K562 (cell line): ENCODE measurements around the gene MAGI1. TPM values are rescaled to one million over a fixed set of nuclear protein-coding genes. Genes with fewer than 3 reads are reported as not detected.

Experiments used
- ATAC-seq: fragments of 200-7000 bp; cut with Tn5 transposase; 3 replicates; pipeline ENCODE4 v1.9.1; 2020; ENCODE audit warnings: moderate library complexity
- BruUV-seq: library from RNA; stranded (reverse); fragments of 400-500 nt; replicated peaks from 2 replicates; lab custom pipeline; 2021; lab: Mats Ljungman, UMichigan
- CTCF ChIA-PET: fragments of 300-600 bp; formaldehyde crosslinking; extraction: SDS; loops from one replicate; lab custom pipeline; 2021; ENCODE audit warnings: low intra/inter-chr PET ratio; lab: Yijun Ruan, JAX
- POLR2A ChIA-PET: fragments of 300-600, 350-650 bp; sonication (Branson Sonifier 250); formaldehyde crosslinking; extraction: SDS; loops from one replicate; lab custom pipeline; 2021; ENCODE audit warnings: antibody characterized with exemption, inconsistent platforms; lab: Yijun Ruan, JAX
- DNase-seq, 4 experiments: peaks; one replicate each; pipeline versions ENCODE4 v3.0.0 to v3.0.0-alpha.2; 2011 to 2018; ENCODE audit warnings: low spot score in 3 of 4, mixed read lengths in 3 of 4; ENCODE audit errors: extremely low read depth in 1 of 4
- FAIRE-seq: peaks from 2 replicates; lab custom pipeline; 2011; peaks lifted over from hg19 to GRCh38; lab: Jason Lieb, UNC
- H2AFZ ChIP-seq: 2 replicates; pipeline ENCODE4 v1.6.0; 2011; ENCODE audit warnings: low read depth, low read length, control low read depth, inconsistent platforms
- H3K27ac ChIP-seq: fragments of 200-600 bp; 3 replicates; pipeline ENCODE4 v1.8.0; 2011; ENCODE audit warnings: low read depth, mild to moderate bottlenecking, control low read depth, inconsistent platforms, low read length, moderate library complexity, mixed read lengths; ENCODE audit errors: extremely low read depth
- H3K27me3 ChIP-seq, 2 experiments: fragments of 300-600 bp in 1 of 2; 2 replicates in 1 of 2; 3 replicates in 1 of 2; pipeline versions ENCODE4 v1.6.0 to v1.8.0; 2011; ENCODE audit warnings: inconsistent platforms in 2 of 2, low read length in 2 of 2, mild to moderate bottlenecking in 1 of 2, mixed read lengths in 1 of 2, moderate library complexity in 1 of 2; ENCODE audit not compliant: control insufficient read depth in 2 of 2, insufficient read depth in 2 of 2
- H3K36me3 ChIP-seq: fragments of 300-600 bp; 3 replicates; pipeline ENCODE4 v1.8.0; 2011; ENCODE audit warnings: mild to moderate bottlenecking, low read length, inconsistent platforms; ENCODE audit not compliant: control insufficient read depth, insufficient read depth
- H3K4me1 ChIP-seq, 2 experiments: fragments of 200-600 bp in 1 of 2; replicated peaks in 1 of 2; 2 replicates in 1 of 2; 3 replicates in 1 of 2; pipeline versions ENCODE4 v1.5.1 to v1.8.0; 2011; ENCODE audit warnings: inconsistent platforms in 2 of 2, low read length in 2 of 2, mild to moderate bottlenecking in 1 of 2, mixed read lengths in 1 of 2, moderate library complexity in 1 of 2; ENCODE audit not compliant: control insufficient read depth in 2 of 2, insufficient read depth in 2 of 2
- H3K4me2 ChIP-seq: 2 replicates; pipeline ENCODE4 v1.6.1; 2011; ENCODE audit warnings: low read length, control low read depth, inconsistent platforms, mixed read lengths; ENCODE audit not compliant: insufficient read depth
- H3K4me3 ChIP-seq: fragments of 200-600 bp; sonication (generic), shearing (Covaris generic); 2 replicates; pipeline ENCODE4 v1.5.1; 2016; ENCODE audit warnings: control low read depth, inconsistent platforms
- H3K79me2 ChIP-seq: fragments of 200-600 bp; 3 replicates; pipeline ENCODE4 v1.8.0; 2011; ENCODE audit warnings: low read length, inconsistent platforms; ENCODE audit not compliant: control insufficient read depth, insufficient read depth
- H3K9ac ChIP-seq, 2 experiments: 2 replicates each; pipeline versions ENCODE4 v1.6.0 to v1.6.1; 2011; ENCODE audit warnings: low read depth in 2 of 2, low read length in 2 of 2, control low read depth in 1 of 2, inconsistent platforms in 1 of 2, mild to moderate bottlenecking in 1 of 2, mixed read lengths in 1 of 2; ENCODE audit not compliant: insufficient read depth in 1 of 2
- H3K9me1 ChIP-seq: one replicate; pipeline ENCODE4 v1.6.0; 2011; ENCODE audit warnings: inconsistent platforms, mild to moderate bottlenecking, low read length, moderate library complexity; ENCODE audit not compliant: control insufficient read depth, insufficient read depth
- H3K9me3 ChIP-seq: replicated peaks from 2 replicates; pipeline ENCODE4 v1.5.1; 2011; ENCODE audit warnings: low read depth, low read length, inconsistent platforms; ENCODE audit not compliant: control insufficient read depth, insufficient read depth
- H4K20me1 ChIP-seq: replicated peaks from 2 replicates; pipeline ENCODE4 v1.6.1; 2011; ENCODE audit warnings: low read length, inconsistent platforms, mixed read lengths; ENCODE audit not compliant: control insufficient read depth, insufficient read depth
- ARID3A ChIP-seq: IDR thresholded peaks from 2 replicates; pipeline ENCODE4 v1.6.1; 2012; ENCODE audit warnings: low read depth, low read length, improper control_type of control experiment, borderline replicate concordance
- ASH1L ChIP-seq: fragments of 450-650 bp; IDR thresholded peaks from 2 replicates; pipeline ENCODE4 v1.6.1; 2018; ENCODE audit warnings: borderline replicate concordance, mild to moderate bottlenecking, low read depth; ENCODE audit not compliant: partially characterized antibody
- E2F4 ChIP-seq: sonication (generic); formaldehyde crosslinking; IDR thresholded peaks from 2 replicates; pipeline ENCODE4 v1.8.0; 2022; ENCODE audit warnings: mild to moderate bottlenecking, low read depth, missing genetic modification reagents
- ETV1 ChIP-seq: fragments of 450-650 bp; conservative IDR thresholded peaks from 2 replicates; pipeline ENCODE4 v1.6.1; 2016; ENCODE audit warnings: missing genetic modification characterization, control low read depth, low read depth, missing compliant biosample characterization
- HDAC2 ChIP-seq: fragments of 450-650 bp; IDR thresholded peaks from 2 replicates; pipeline ENCODE4 v1.6.1; 2016; ENCODE audit warnings: mild to moderate bottlenecking
- HEY1 ChIP-seq: fragments of 250-450 bp; sonication (Bioruptor Pico); IDR thresholded peaks from 2 replicates; pipeline ENCODE4 v1.5.0; 2020; ENCODE audit warnings: mild to moderate bottlenecking, moderate library complexity, borderline replicate concordance
- IRF9 ChIP-seq: fragments of 450-650 bp; IDR thresholded peaks from 2 replicates; pipeline ENCODE4 v1.6.1; 2016; ENCODE audit warnings: missing biosample characterization, missing genetic modification characterization
- MCM3 ChIP-seq: fragments of 450-650 bp; IDR thresholded peaks from 2 replicates; pipeline ENCODE4 v1.6.1; 2016
- MCM7 ChIP-seq, 2 experiments: fragments of 450-650 bp; IDR thresholded peaks; 2 replicates each; pipeline ENCODE4 v1.6.1; 2016 to 2018
- PHTF2 ChIP-seq: fragments of 250-450 bp; sonication (Bioruptor Pico); IDR thresholded peaks from 2 replicates; pipeline ENCODE4 v1.5.0; 2021; ENCODE audit warnings: mild to moderate bottlenecking
- PTTG1 ChIP-seq: fragments of 450-650 bp; IDR thresholded peaks from 2 replicates; pipeline ENCODE4 v1.6.1; 2016; ENCODE audit warnings: low read depth, mild to moderate bottlenecking, missing genetic modification characterization, missing compliant biosample characterization
- SMAD3 ChIP-seq: fragments of 450-650 bp; formaldehyde crosslinking; conservative IDR thresholded peaks from 2 replicates; pipeline ENCODE4 v1.4.0; 2020; ENCODE audit warnings: mild to moderate bottlenecking
- TAF9B ChIP-seq: fragments of 450-650 bp; IDR thresholded peaks from 2 replicates; pipeline ENCODE4 v1.6.1; 2018; ENCODE audit warnings: mild to moderate bottlenecking; ENCODE audit not compliant: partially characterized antibody
- TARDBP ChIP-seq: fragments of 450-650 bp; IDR thresholded peaks from 2 replicates; pipeline ENCODE4 v1.6.1; 2016
- ZEB2 ChIP-seq: fragments of 450-650 bp; IDR thresholded peaks from 2 replicates; pipeline ENCODE4 v1.6.1; 2016
- ZNF589 ChIP-seq: fragments of 200-800 bp; sonication (Bioruptor generic); IDR thresholded peaks from 2 replicates; pipeline ENCODE4 v1.6.1; 2016; ENCODE audit warnings: low read depth, missing genetic modification characterization, missing compliant biosample characterization
- WGBS: fragments of 100-300 bp; shearing (Covaris generic); methylation state at CpG from one replicate; pipeline ENCODE4 v1.1.6; 2016; ENCODE audit warnings: low coverage, mixed read lengths; ENCODE audit not compliant: insufficient coverage; ENCODE audit errors: missing lambda C conversion rate; 5-methylcytosine and 5-hydroxymethylcytosine counted together
- in situ Hi-C: fragments of 300-500 bp; cut with MboI; formaldehyde crosslinking; loops from 4 replicates; pipeline ENCODE4 v1.15.0; 2018; ENCODE audit warnings: inconsistent platforms, mixed read lengths
- intact Hi-C: fragments of 100-400 bp; cut with micrococcal nuclease; formaldehyde crosslinking; loops from 2 replicates; pipeline ENCODE4 v1.14.2; 2022
- polyA plus RNA-seq, 8 experiments: library from polyadenylated mRNA; depleted of rRNA in 4 of 8; stranded (reverse) in 5 of 8; unstranded in 3 of 8; fragments of >200 nt; fragmentation: Nextera tagmentation in 2 of 8; fragmentation: Illumina TruSeq in 1 of 8; extraction: Ambion mirVana in 2 of 8; extraction: Trizol in 1 of 8; gene quantifications; 2 replicates each; pipeline versions ENCODE4 v1.2.1 to v1.2.3, GENCODE V29; 2011 to 2014; ENCODE audit warnings: inconsistent platforms in 1 of 8, missing spikeins in 1 of 8
- total RNA-seq, 7 experiments: library from RNA; depleted of rRNA in 6 of 7; stranded (reverse); fragments of >200 nt in 6 of 7; fragmentation: Illumina TruSeq in 2 of 7; extraction: Trizol in 2 of 7; gene quantifications; 2 replicates each; pipeline versions ENCODE4 v1.2.1 to v1.2.3, GENCODE V29; 2011 to 2021; ENCODE audit warnings: low replicate concordance in 1 of 7

MAGI1 gene
- total and polyA plus RNA-seq, 9 of the 15 experiments (the other 6 are each of a cell fraction or from before 2014, with no cell fraction given) = 7.8 to 59.4 (median 43.2) TPM

GRCh38 chr3:65483480-65483879, 555.2 kb downstream of the MAGI1 start:
- no peak overlapping the region for H3K27ac ChIP-seq
- H3K4me3 ChIP-seq = no peak overlapping the region
- no peaks in the 10 kb centered on the region for H3K9me3 ChIP-seq
- ChIA-PET POLR2A (no interaction called here), CTCF (no interaction called here)
- H3K4me1 ChIP-seq = peaks cover 0 to 11% of the 10 kb centered on the region in 2 experiments; a peak in 3 of 5 replicates
- peaks cover 44% of the 10 kb centered on the region; the same call in 2 of the 3 replicates for H3K79me2 ChIP-seq
- in situ Hi-C loops = no loop called here
- no peak for FAIRE-seq
- no peak overlapping the region for H3K9ac ChIP-seq
- H3K9me1 ChIP-seq = no peaks in the 10 kb centered on the region
- no TSS peak for BruUV-seq
- no peak for ATAC-seq
- intact Hi-C loops = no loop called here
- H3K36me3 ChIP-seq = 0 out of 3 replicates have a peak, but pooled peaks cover 3% of the 10 kb centered on the region
- no peak overlapping the region for H3K4me2 ChIP-seq
- no peak for DNase-seq
- 64% methylated on average over 6 of the region's 6 CpGs for WGBS
- no peaks in the 10 kb centered on the region for H3K27me3 ChIP-seq
- H4K20me1 ChIP-seq = no peaks in the 10 kb centered on the region
- TF ChIP-seq HDAC2 (no peak), SMAD3 (CRISPR knock-in tag) (no peak), IRF9 (no peak), ETV1 (tag) (no peak), TARDBP (no peak), ZEB2 (no peak), ARID3A (no peak), HEY1 (no peak), TAF9B (no peak), ZNF589 (no peak), MCM3 (no peak), PHTF2 (CRISPR knock-in tag) (no peak), MCM7 (IDR thresholded peaks at IDR 0.05) (no peak), ASH1L (no peak), E2F4 (CRISPR knock-in tag) (no peak), PTTG1 (tag) (no peak)
- no peak overlapping the region for H2AFZ ChIP-seq
